NT2/D1 (cell line): ENCODE data around the gene CALD1.

Experiments
- DNase-seq: peaks from one replicate; pipeline ENCODE4 v3.0.0-alpha.2; 2011; ENCODE audit warnings: low read depth, low spot score
- H3K27me3 ChIP-seq: 2 replicates; pipeline ENCODE4 v1.6.0; 2011; ENCODE audit warnings: mild to moderate bottlenecking; ENCODE audit not compliant: insufficient read length, insufficient read depth
- H3K36me3 ChIP-seq: 2 replicates; pipeline ENCODE4 v1.6.1; 2011; ENCODE audit warnings: mild to moderate bottlenecking, low read length, mixed read lengths; ENCODE audit not compliant: insufficient read depth, insufficient read length
- H3K4me1 ChIP-seq: 2 replicates; pipeline ENCODE4 v1.5.1; 2011; ENCODE audit not compliant: insufficient read depth, insufficient read length
- H3K4me3 ChIP-seq: 2 replicates; pipeline ENCODE4 v1.5.1; 2011; ENCODE audit warnings: low read depth; ENCODE audit not compliant: insufficient read length
- H3K9ac ChIP-seq: 2 replicates; pipeline ENCODE4 v1.6.0; 2011; ENCODE audit warnings: low read depth; ENCODE audit not compliant: insufficient read length
- H3K9me3 ChIP-seq: 2 replicates; pipeline ENCODE4 v1.5.1; 2011; ENCODE audit warnings: mild to moderate bottlenecking, low read length; ENCODE audit not compliant: insufficient read depth
- SUZ12 ChIP-seq: IDR thresholded peaks from 2 replicates; pipeline ENCODE4 v1.6.1; 2011; ENCODE audit not compliant: insufficient read length, insufficient read depth; ENCODE audit errors: extremely low read depth
- YY1 ChIP-seq: IDR thresholded peaks from 2 replicates; pipeline ENCODE4 v1.6.1; 2011; ENCODE audit not compliant: insufficient read length, insufficient read depth
- ZNF274 ChIP-seq: IDR thresholded peaks from 2 replicates; pipeline ENCODE4 v1.6.1; 2011; ENCODE audit warnings: mild to moderate bottlenecking, low read depth, low read length

Gene CALD1, protein sequence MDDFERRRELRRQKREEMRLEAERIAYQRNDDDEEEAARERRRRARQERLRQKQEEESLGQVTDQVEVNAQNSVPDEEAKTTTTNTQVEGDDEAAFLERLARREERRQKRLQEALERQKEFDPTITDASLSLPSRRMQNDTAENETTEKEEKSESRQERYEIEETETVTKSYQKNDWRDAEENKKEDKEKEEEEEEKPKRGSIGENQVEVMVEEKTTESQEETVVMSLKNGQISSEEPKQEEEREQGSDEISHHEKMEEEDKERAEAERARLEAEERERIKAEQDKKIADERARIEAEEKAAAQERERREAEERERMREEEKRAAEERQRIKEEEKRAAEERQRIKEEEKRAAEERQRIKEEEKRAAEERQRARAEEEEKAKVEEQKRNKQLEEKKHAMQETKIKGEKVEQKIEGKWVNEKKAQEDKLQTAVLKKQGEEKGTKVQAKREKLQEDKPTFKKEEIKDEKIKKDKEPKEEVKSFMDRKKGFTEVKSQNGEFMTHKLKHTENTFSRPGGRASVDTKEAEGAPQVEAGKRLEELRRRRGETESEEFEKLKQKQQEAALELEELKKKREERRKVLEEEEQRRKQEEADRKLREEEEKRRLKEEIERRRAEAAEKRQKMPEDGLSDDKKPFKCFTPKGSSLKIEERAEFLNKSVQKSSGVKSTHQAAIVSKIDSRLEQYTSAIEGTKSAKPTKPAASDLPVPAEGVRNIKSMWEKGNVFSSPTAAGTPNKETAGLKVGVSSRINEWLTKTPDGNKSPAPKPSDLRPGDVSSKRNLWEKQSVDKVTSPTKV

DNA sequence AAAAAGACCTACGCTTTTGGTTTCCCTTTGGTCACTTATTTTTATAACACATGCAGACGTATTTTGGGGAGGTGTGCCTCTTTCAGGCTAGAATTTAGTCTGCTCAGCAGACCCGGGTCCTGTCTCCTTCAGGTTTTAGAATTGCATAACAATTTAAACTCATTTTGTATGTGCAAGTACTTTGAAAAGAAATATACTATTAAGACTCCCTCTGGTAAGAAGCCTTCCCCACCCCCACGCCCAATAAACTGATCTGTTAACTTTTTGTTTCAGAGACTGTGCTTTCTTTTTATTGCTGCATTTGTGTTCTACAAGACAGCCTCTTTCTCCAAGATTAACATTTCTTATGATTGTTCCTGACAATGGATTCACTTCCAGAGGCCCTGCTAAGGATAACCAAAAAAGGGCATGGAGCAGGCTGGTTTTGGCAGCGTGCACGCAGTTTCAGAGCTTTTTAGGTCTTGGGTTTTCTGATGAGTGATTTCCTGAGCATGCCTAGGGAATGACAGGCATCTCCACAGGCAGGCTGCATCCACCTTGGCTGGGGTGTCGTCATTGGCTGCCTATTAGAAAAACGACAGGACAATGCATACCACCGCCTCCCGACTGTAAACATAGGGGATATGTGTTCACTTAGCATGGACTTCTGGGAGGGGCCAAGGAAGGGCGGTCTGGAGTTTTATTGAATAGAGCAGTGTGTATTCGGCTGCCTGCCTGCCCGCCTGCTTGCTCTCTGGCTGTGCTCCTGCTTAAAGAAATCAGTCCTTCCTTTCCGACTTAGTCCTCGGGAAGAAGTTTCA is at the start of gene CALD1:
CALD1 (plus strand) TSS at position 694 of the 800 bp plus-strand sequence. CDS start 88,100 bp downstream, outside the sequence.
- H3K9ac ChIP-seq, result peak within 1 kb of the TSS; percentile 73
- H3K36me3 ChIP-seq, result peaks cover 38% of the 10 kb centered on the region
- H3K9me3 ChIP-seq, result no peaks in the 10 kb centered on the region
- no peaks in the 10 kb centered on the region for H3K27me3 ChIP-seq
- peak; percentile 92 for DNase-seq
- TF ChIP-seq SUZ12 (no peak), ZNF274 (no peak), YY1 (no peak)
- H3K4me3 ChIP-seq, result peak within 1 kb of the TSS; percentile 45
- H3K4me1 ChIP-seq, result no peaks in the 10 kb centered on the region

DNA sequence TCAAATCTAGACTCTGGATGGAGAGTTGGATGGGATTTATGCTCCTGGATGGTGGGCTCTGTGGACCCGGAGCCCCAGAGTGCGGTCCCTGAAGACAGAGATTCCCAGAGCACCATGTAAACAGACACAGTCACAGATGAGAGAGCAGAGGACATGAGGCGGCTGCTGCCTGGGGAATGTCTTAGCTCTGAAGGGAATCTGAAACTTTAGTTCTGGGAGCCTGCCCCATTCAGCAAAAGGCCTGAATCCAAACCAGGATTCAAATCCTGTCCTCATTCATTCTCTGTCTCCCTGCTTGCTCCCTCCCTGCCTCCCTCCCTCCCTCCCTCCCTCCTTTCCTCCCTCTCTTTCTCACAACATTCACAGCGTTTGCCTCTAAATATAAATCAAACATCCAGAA is 49.5 kb upstream of the CALD1 start:
- no peak overlapping the region for H3K4me3 ChIP-seq
- H3K36me3 ChIP-seq, result no peaks in the 10 kb centered on the region
- no peak for DNase-seq
- H3K4me1 ChIP-seq, result no peaks in the 10 kb centered on the region
- no peaks in the 10 kb centered on the region for H3K9me3 ChIP-seq
- TF ChIP-seq SUZ12 (no peak), YY1 (no peak), ZNF274 (no peak)
- H3K27me3 ChIP-seq, result no peaks in the 10 kb centered on the region
- H3K9ac ChIP-seq, result no peak overlapping the region

DNA sequence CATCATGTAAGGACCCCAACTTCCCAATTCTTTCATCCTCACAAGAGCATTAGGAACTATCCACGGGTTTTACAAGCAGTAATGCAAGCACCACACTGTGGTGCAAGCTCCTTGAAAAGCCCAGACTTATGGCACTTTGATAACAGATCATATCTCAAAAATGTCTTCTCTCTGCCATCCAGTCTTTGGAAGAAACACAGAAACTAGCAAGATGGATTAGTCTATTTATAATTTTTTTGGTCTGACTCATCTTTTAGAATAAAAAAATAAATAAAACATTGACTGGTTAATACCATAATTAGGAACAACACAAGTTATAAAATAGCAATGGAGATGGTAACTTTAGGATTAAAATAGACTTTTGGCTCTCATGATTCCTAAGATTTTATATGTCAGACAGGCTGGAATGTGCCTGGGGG is 49.0 kb upstream of the CALD1 start:
- Histone ChIP-seq H3K4me1 (no peaks in the 10 kb centered on the region), H3K36me3 (no peaks in the 10 kb centered on the region), H3K9me3 (no peaks in the 10 kb centered on the region), H3K4me3 (no peak overlapping the region), H3K27me3 (no peaks in the 10 kb centered on the region), H3K9ac (no peak overlapping the region)
- DNase-seq, result no peak
- no peak for TF ChIP-seq SUZ12
- TF ChIP-seq ZNF274, result no peak
- TF ChIP-seq YY1, result no peak

DNA sequence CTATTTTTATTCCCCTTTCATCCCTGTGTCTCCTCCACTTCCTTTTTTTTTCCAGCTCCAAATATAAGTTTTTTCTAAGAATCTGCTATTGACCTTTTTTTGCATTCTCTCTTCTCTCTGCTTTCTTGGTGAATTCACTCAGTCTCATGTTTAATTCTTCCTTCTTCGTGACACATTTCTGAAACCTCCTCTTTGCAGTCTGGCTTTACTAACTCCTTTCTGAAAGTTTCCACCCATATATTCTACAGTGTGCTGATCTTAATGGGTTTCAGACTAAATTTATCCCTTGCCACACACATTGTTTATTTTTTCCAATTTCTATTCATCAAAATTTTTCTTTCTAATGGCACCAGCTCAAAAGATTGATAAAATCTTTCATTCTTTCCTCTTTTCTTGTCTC is 47.8 kb upstream of the CALD1 start:
- Histone ChIP-seq H3K4me1 (no peaks in the 10 kb centered on the region), H3K36me3 (no peaks in the 10 kb centered on the region), H3K27me3 (no peaks in the 10 kb centered on the region), H3K9ac (no peak overlapping the region), H3K4me3 (no peak overlapping the region), H3K9me3 (no peaks in the 10 kb centered on the region)
- TF ChIP-seq SUZ12 (no peak), YY1 (no peak), ZNF274 (no peak)
- DNase-seq, result no peak

DNA sequence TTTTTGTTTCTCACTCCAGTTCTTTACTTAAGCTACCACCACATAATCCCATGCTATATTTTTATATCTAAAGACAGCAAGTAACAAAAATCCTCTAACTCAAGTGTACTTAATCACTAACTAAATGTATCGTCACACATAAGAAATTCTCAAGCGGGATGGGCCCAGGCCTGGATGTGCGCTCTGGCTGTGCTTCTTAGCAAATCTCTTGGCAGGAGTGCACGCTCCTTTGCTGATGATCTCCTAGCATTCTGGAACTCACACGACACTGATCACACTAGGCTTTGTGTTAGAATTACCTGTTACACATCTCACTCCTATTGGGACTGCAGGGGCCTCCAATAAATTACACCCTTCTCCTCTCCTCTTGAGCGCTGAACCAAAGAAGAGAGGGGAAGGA is 46.7 kb upstream of the CALD1 start:
- Histone ChIP-seq H3K4me1 (no peaks in the 10 kb centered on the region), H3K27me3 (no peaks in the 10 kb centered on the region), H3K4me3 (no peak overlapping the region), H3K9me3 (no peaks in the 10 kb centered on the region), H3K9ac (no peak overlapping the region), H3K36me3 (no peaks in the 10 kb centered on the region)
- DNase-seq, result no peak
- TF ChIP-seq ZNF274 (no peak), YY1 (no peak)

DNA sequence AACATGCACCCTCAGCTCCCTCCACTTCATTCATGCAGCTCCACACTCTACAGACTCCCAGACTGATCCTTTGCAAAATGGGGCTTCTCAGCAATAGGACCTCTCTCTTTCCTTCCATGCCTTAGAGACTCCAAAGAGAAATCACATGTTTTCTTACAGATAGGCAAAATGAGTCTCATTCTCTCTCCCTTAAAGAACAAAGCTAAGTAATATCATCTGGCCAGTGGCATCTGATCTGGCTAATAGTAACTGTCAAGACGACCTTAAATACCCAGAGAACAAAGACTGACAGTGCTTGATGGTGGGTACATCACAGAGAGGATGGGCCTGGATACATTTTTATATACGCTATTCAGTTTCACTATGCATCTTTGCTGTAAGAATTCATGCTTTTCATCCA is 43.1 kb upstream of the CALD1 start:
- Histone ChIP-seq H3K36me3 (no peaks in the 10 kb centered on the region), H3K9me3 (peaks cover 14% of the 10 kb centered on the region), H3K4me1 (no peaks in the 10 kb centered on the region), H3K4me3 (no peak overlapping the region), H3K27me3 (no peaks in the 10 kb centered on the region), H3K9ac (no peak overlapping the region)
- TF ChIP-seq SUZ12 (no peak), ZNF274 (no peak), YY1 (no peak)
- no peak for DNase-seq
